Measurements from ENCODE around the gene MED17.

GRCh38 chr11:93842461-93842860 is 58.4 kb downstream of the MED17 start:
- TF ChIP-seq CTCF (conservative IDR thresholded peaks at IDR 0.05) (no peak), ZFX (IDR thresholded peaks at IDR 0.05) (no peak)

Data from C4-2B (cell line).